Stimulated activated CD8-positive, alpha-beta memory T cell treated with anti-CD3 and anti-CD28 coated beads, Interleukin-7, amount 100 ng/mL, for 1 hour (primary cell): ENCODE results near the gene LIME1.

ENCODE experiments used
- DNase-seq, 2 donors: peaks; one replicate each; pipeline ENCODE4 v3.0.0-alpha.2; 2020; ENCODE audit warnings: low read depth in 2 of 2

LIME1 gene

GRCh38 chr20:63735859-63736718, at the start of gene LIME1:
LIME1 (plus strand) TSS chr20:63736664; CDS start chr20:63737550, 886 bp downstream.
- DNase-seq, result peak; percentile 46 to 56

- DNase-seq, result no peak
Observed at GRCh38 chr20:63687419-63688178, 48.9 kb upstream of the LIME1 start.

- DNase-seq, result no peak
Observed at GRCh38 chr20:63688228-63689045, 48.0 kb upstream of the LIME1 start.

GRCh38 chr20:63689046-63690002, 47.1 kb upstream of the LIME1 start:
- no peak for DNase-seq

- no peak for DNase-seq
Observed at GRCh38 chr20:63690003-63690897, 46.2 kb upstream of the LIME1 start.

- no peak for DNase-seq
Observed at GRCh38 chr20:63690898-63691710, 45.4 kb upstream of the LIME1 start.

- DNase-seq, result no peak
Observed at GRCh38 chr20:63691711-63692435, 44.6 kb upstream of the LIME1 start.

- no peak for DNase-seq
Observed at GRCh38 chr20:63692436-63693082, 43.9 kb upstream of the LIME1 start.

GRCh38 chr20:63693083-63693732, 43.3 kb upstream of the LIME1 start:
- no peak for DNase-seq

- no peak for DNase-seq
Observed at GRCh38 chr20:63693733-63694583, 42.5 kb upstream of the LIME1 start.

- no peak for DNase-seq
Observed at GRCh38 chr20:63694584-63695423, 41.7 kb upstream of the LIME1 start.

- DNase-seq, result no peak
Observed at GRCh38 chr20:63695424-63696305, 40.8 kb upstream of the LIME1 start.

GRCh38 chr20:63696306-63696627, 40.2 kb upstream of the LIME1 start:
- DNase-seq, result no peak

GRCh38 chr20:63696628-63697356, 39.7 kb upstream of the LIME1 start, which contains the start of gene TNFRSF6B:
TNFRSF6B (plus strand) TSS chr20:63696652; CDS start chr20:63696768, 116 bp downstream.
- DNase-seq, result no peak
